NCI-H446 (cell line): ENCODE data around the gene USP6.
"Not testable (repeated sequence)": the region's sequence is repeated elsewhere in the genome, so short reads cannot be mapped to it uniquely, and the experiment has no call there.

Experiments used
- DNase-seq, 2 experiments: peaks; one replicate each; lab custom pipeline; 2025; lab: John Stamatoyannopoulos, UW

USP6 gene

GRCh38 chr17:5122056-5122455 is 6.2 kb downstream of the USP6 start:
- not testable (repeated sequence) for DNase-seq

- DNase-seq = no peak
Measured at GRCh38 chr17:5122586-5123342, 6.9 kb downstream of the USP6 start.

- DNase-seq = no peak
Measured at GRCh38 chr17:5123343-5124124, 7.7 kb downstream of the USP6 start.

- DNase-seq = not testable (repeated sequence)
Measured at GRCh38 chr17:5124125-5124760, 8.4 kb downstream of the USP6 start.

- not testable (repeated sequence) for DNase-seq
Measured at GRCh38 chr17:5124896-5125295, 9.1 kb downstream of the USP6 start.

- no peak for DNase-seq
Measured at GRCh38 chr17:5126719-5127488, 11.1 kb downstream of the USP6 start.

- no peak for DNase-seq
Measured at GRCh38 chr17:5127910-5128309, 12.1 kb downstream of the USP6 start.

GRCh38 chr17:5128387-5128786 is 12.6 kb downstream of the USP6 start:
- DNase-seq = not testable (repeated sequence)

GRCh38 chr17:5128905-5129535 is 13.2 kb downstream of the USP6 start:
- DNase-seq = no peak

GRCh38 chr17:5129770-5130169 is 13.9 kb downstream of the USP6 start:
- DNase-seq = not testable (repeated sequence)

GRCh38 chr17:5130261-5130660 is 14.4 kb downstream of the USP6 start:
- not testable (repeated sequence) for DNase-seq

GRCh38 chr17:5130687-5131086 is 14.9 kb downstream of the USP6 start:
- not testable (repeated sequence) for DNase-seq

GRCh38 chr17:5131146-5131715 is 15.4 kb downstream of the USP6 start:
- no peak for DNase-seq

GRCh38 chr17:5131799-5132502 is 16.1 kb downstream of the USP6 start:
- DNase-seq = not testable (repeated sequence)

- DNase-seq = not testable (repeated sequence)
Measured at GRCh38 chr17:5132503-5133225, 16.8 kb downstream of the USP6 start.

GRCh38 chr17:5133311-5133710 is 17.5 kb downstream of the USP6 start:
- no peak for DNase-seq

GRCh38 chr17:5133961-5134360 is 18.1 kb downstream of the USP6 start:
- DNase-seq = not testable (repeated sequence)

GRCh38 chr17:5134571-5134970 is 18.7 kb downstream of the USP6 start:
- not testable (repeated sequence) for DNase-seq

GRCh38 chr17:5135131-5135712 is 19.4 kb downstream of the USP6 start:
- DNase-seq = not testable (repeated sequence)
